Ecto neural progenitor cell (in vitro differentiated cells): ENCODE results near the gene RAB3GAP1.
"Not testable (repeated sequence)": the region's sequence is repeated elsewhere in the genome, so short reads cannot be mapped to it uniquely, and the experiment has no call there.

Source experiments
- DNase-seq: peaks from one replicate; pipeline ENCODE4 v3.0.0-alpha.2; 2018; ENCODE audit warnings: low spot score

RAB3GAP1 gene

GRCh38 chr2:135055182-135055786 is 3.2 kb downstream of the RAB3GAP1 start:
- DNase-seq, result no peak

- no peak for DNase-seq
Observed at GRCh38 chr2:135056790-135057189, 4.7 kb downstream of the RAB3GAP1 start.

- no peak for DNase-seq
Observed at GRCh38 chr2:135059577-135059976, 7.5 kb downstream of the RAB3GAP1 start.

GRCh38 chr2:135063210-135063609 is 11.1 kb downstream of the RAB3GAP1 start:
- no peak for DNase-seq

- no peak for DNase-seq
Observed at GRCh38 chr2:135064149-135064548, 12.1 kb downstream of the RAB3GAP1 start.

- DNase-seq, result no peak
Observed at GRCh38 chr2:135066710-135067109, 14.6 kb downstream of the RAB3GAP1 start.

- DNase-seq, result no peak
Observed at GRCh38 chr2:135072125-135072997, 20.3 kb downstream of the RAB3GAP1 start.

GRCh38 chr2:135074216-135074615 is 22.1 kb downstream of the RAB3GAP1 start:
- no peak for DNase-seq

- no peak for DNase-seq
Observed at GRCh38 chr2:135076556-135076955, 24.5 kb downstream of the RAB3GAP1 start.

GRCh38 chr2:135078417-135078816 is 26.3 kb downstream of the RAB3GAP1 start:
- DNase-seq, result no peak

GRCh38 chr2:135086222-135086621 is 34.1 kb downstream of the RAB3GAP1 start:
- DNase-seq, result no peak

GRCh38 chr2:135089597-135089996 is 37.5 kb downstream of the RAB3GAP1 start:
- not testable (repeated sequence) for DNase-seq

GRCh38 chr2:135091681-135092080 is 39.6 kb downstream of the RAB3GAP1 start:
- no peak for DNase-seq

GRCh38 chr2:135093193-135093592 is 41.1 kb downstream of the RAB3GAP1 start:
- DNase-seq, result no peak

- no peak for DNase-seq
Observed at GRCh38 chr2:135093670-135094330, 41.7 kb downstream of the RAB3GAP1 start.

- DNase-seq, result no peak
Observed at GRCh38 chr2:135094508-135094907, 42.4 kb downstream of the RAB3GAP1 start.

- no peak for DNase-seq
Observed at GRCh38 chr2:135095591-135095990, 43.5 kb downstream of the RAB3GAP1 start.

GRCh38 chr2:135096665-135097446 is 44.8 kb downstream of the RAB3GAP1 start:
- no peak for DNase-seq

GRCh38 chr2:135097532-135098231 is 45.6 kb downstream of the RAB3GAP1 start:
- no peak for DNase-seq

GRCh38 chr2:135099802-135100483 is 47.9 kb downstream of the RAB3GAP1 start:
- DNase-seq, result no peak

- no peak for DNase-seq
Observed at GRCh38 chr2:135103843-135104242, 51.8 kb downstream of the RAB3GAP1 start.
